NCI-H2081 treated with DMSO at 0.1 percent for 48 hours (cell line): ENCODE measurements around the gene LZTFL1.
A peak's percentile ranks its signal among the peaks of the same experiment; 100 is the strongest.

Experiments
- DNase-seq: peaks from one replicate; lab custom pipeline; 2025; lab: John Stamatoyannopoulos, UW

The LZTFL1 gene

DNA sequence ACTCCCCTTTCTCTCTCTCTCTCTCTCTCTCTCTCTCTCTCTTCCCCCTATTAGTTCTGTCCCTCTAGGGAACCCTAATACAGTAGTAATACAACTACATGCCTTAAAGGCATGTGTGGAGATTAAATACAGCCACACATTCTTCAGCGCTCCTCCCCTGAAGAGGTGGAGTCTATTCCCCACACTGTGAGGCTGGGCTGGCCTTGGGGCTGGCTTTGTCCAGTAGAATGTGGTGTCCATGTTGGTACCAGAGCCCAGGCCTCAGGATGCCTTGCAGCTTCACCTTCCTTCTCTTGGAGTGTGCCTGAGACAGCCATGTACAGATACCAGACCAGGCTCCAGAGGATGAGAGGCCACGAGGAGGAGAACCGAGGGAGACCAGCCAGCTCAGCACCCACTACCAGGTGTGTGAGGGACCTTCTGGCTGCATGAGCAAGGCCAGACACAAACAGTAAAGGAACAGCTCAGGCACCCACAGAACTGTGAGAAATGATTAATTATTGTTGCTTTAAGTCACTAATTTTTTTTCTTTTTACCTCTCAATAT is 56.2 kb downstream of the LZTFL1 start:
- no peak for DNase-seq

DNA sequence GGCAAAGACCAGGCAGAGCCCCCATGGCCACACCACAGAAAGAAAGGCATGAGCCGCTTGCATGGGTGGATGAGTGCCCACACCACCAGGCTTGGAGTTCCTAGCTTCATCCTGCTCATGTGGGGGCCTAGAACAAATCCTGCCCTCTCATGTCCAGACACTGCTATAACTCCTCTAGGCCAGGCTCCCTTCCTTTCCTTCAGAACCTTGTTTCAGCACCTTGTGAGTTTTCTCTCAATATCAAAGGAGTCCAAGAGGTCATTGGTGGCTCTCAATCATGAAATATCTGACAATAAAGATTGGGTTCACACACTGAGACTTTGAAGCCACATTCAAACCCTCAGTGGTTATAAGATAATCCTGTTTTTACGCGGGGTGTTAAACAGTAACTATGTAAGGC is 58.3 kb downstream of the LZTFL1 start:
- DNase-seq: no peak

DNA sequence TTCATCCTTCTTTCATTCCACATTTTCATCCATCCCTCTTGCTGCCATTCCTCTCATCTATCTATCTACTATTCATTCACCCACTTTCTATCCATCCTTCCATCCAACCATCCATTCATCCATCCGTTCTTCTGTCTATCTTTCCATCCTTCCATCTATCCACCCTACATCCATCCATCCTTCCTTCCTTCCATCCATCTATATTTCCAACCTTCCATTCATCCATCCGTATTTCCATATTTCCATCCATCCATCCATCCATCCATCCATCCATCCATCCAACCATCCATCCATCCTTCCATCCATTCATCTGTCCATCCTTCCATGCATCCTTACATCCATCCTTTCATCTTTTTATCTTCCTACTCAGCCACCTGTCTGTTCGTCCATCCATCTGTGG is 59.5 kb downstream of the LZTFL1 start:
- no peak for DNase-seq

DNA sequence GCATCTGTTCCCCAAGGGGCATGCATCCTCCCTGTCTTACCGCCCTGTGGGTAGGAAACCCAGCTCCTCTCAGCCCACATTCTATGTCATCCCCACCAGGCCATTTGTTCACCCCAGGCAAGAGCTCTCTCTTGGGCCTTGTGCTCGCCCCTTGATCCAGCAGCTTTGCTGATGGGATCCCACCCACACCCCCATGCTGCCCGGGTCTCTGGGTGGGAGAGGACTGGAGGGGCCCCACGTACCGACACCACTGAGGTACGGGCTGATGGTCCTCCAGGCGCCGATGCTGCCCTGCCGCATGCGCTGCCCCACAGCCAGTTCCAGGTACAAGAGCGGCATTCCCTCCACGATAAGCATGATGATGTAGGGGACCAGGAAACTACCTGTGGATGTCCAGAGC is 60.1 kb downstream of the LZTFL1 start:
- no peak for DNase-seq

DNA sequence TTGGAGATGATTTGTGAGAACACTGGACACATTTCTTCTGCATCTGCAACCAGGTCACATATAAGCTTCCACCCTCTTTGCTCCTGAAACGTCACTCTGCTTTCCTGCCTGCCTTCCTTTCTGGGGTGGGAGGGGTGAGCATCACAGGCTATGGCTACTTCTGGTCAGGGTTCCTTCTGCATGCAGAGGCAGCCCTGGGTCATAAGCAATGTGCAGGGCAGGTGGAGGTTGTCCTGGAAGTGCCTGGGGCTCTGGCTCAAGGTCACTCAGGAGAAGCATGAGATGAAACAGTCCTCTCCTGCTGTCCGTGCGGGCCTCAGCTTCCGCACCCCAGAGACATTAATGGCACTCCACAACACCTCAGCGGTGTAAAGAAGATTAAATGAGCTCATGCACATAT is 60.6 kb downstream of the LZTFL1 start:
- no peak for DNase-seq

DNA sequence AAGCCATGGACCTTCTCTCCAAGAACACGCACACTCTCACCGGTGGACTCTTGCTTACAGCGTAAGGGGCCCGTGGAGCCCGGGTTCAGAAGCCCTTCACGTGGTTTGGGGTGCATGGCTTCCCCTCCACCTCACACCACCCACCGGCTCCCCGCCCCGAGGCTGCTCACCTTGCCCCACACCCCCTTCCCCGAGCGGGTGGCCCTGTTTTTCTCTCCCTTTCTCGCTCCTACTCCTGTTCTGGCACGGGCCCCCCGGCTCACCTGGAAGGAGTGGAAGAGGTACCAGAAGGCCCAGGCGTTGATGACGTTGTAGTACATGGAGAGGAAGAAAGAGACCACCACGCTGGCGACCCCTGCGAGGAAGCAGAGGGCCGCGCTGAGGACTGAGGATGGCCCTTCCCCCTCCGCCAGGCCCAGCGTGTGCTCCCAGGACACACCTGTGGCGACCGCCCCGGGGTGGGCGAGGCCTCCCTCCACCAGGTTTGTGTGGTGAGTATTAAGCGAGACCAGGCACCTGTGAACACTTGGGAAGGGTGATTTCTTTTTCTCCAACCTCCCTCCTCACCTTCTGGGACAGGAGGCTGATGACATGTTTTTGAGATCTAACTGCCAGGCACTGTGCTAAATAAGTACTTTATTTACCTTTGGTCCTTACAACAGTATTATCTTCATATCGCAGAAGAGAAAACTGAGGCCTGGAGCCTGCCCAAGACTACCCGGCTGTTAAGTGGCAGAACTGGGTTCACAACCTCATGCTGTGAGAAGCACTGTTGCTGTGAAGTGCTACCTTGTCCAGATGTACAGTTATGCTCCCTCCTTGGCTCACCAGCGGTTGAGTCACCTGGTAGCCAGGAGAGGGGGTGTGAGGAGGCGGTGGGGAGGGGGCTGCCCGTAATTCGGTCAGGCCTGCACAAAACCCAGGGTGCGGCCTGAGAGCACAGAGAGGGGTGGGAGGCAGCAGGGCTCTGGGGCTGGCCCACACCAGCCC is 61.9 kb downstream of the LZTFL1 start:
- no peak for DNase-seq

DNA sequence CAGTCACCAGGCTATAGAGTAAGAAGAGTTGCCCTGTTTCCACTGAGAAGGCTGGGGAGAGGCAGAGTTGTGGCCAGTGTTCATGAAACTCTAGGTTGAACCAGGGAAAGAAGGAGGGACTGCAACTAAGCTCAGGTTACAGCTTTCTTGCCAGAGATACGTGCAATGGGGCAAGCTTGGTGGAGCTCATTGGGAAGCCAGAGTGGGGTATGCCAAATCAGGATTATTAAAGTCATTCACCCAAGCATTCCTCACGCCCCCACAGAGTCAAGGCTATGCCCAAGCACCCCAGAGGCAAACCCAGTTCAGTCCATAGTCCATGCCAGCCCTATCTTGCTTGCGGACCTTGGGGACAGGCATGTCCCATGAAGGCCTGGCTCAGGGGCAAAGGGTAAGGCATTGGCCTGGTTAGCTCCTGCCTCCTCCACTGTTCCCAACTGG is 63.1 kb downstream of the LZTFL1 start:
- DNase-seq: no peak

DNA sequence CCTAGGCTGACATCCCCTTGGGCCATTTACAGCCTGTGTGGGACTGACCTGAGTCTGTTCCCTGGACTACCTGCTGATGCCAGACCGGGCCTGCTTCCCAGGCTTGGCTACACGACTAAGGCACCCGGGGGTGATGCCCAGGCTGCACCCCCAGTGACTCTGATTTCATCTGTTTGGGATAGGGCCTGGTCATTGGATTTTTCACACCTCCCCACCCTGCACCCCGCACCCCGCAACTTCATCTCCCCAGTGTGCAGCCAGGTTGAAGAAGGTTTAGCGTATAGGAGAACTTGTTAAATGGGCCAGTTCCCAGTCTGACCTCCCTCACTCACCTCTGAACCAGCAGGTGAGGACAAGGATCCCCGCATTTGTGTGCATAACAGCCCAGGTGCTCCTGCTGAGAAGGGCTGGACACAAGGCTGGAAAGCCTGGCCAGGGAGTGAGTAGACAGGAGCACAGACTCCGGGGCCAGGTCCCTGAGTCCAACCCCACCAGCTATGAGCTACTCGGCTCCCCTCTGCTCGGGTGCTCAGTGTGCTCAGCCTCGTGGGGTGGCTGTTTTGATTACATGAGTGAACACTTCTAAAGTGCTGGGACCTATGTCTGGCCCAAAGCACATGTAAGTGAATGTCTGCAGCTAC is 64.1 kb downstream of the LZTFL1 start:
- DNase-seq: no peak

DNA sequence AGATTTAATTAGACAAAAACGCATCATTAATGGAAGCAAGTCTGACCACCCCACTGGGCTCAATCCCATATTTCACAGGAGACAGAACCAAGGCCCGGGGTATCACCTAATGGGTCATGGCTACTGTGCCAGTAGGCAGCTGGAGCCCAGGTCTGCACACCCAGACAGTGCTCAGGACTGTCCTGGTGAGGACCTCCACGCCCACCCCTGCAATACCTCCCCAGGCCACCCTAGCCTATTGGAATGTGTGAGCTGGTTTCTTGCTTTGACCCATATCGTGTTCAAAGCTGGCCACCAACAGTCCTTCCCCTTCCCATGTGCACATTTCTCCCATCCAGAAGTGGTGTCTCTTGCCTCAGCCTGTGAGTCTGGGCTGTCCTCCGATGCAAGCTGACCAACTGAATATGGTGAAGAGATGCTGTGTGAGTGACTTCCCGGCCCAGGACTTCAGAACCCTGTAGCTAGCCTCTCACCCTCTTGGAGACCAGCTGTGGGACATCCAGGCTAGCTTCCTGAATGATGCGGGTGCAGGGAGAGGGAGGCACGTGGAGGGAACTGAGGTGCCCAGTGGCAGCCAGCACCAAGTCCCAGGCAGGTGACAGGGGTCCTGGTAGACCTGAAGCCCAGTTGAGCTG is 64.7 kb downstream of the LZTFL1 start:
- no peak for DNase-seq

DNA sequence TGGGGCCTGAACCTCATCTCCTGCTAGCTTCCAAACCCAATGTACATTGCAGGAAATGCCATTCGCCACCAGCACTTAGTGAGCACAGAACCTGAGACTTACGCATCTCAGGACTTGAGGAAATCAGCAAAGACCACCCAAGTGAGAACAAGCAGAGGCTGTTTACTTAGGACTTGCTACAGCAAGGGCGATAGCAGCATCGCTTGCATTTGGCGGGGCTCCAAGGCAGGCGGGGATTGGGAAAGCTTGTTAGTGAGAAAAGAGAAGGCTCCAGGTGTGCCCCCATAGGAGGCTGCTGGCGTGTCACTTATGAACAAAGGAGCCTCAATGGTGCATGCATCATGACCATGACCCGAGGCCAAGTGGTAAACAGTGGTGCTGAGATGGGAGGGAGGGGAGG is 65.3 kb downstream of the LZTFL1 start:
- peak; percentile 63 for DNase-seq

DNA sequence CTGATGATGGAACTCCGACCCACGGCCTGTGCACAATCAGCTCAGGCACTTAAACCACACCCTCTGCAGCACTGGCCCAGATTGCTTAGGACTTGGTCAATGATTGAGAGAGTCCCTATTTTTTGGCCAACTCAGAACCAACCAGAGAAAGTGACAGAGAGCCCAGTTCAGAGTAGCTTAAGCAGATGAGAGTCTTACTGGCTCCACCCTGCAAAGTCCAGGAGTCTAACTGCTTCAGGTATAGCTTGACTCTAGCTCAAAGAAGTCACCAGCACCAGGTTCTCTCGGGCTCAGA is 65.7 kb downstream of the LZTFL1 start:
- DNase-seq: no peak

DNA sequence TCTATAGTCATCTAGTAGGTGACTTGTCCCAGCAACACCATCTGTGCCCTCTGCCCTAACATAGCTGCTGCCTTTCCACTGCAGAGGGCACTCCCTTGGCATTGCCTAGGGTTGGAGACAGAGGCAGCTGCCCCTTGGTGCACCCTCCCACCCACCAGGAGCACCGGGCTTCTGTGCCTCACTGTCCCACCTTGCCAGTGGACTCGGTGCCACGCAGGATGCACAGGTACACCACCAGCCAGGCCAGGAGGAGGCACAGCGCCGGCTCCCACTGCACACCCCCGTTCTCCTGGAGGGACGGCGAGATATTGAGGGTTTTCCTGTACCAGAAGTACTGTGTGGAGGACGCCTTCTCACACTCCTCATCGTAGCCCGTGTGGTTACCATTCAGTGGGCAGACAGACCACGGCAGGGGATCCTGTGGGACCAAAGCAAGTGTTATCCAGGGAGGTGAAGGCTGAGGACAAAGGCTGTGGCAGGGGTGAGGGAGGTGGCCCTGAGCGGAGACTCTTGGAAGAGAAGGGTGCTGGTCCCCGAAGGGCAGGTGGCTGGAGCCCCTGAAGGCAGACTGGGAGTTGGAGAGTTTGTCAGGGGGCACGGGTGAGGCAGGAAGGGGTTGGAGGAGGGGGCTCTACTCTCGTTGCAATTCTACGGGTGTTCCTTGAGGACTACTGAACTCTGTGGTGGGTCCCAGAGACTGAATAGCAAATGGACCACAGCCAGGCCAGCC is 66.2 kb downstream of the LZTFL1 start:
- DNase-seq: no peak

DNA sequence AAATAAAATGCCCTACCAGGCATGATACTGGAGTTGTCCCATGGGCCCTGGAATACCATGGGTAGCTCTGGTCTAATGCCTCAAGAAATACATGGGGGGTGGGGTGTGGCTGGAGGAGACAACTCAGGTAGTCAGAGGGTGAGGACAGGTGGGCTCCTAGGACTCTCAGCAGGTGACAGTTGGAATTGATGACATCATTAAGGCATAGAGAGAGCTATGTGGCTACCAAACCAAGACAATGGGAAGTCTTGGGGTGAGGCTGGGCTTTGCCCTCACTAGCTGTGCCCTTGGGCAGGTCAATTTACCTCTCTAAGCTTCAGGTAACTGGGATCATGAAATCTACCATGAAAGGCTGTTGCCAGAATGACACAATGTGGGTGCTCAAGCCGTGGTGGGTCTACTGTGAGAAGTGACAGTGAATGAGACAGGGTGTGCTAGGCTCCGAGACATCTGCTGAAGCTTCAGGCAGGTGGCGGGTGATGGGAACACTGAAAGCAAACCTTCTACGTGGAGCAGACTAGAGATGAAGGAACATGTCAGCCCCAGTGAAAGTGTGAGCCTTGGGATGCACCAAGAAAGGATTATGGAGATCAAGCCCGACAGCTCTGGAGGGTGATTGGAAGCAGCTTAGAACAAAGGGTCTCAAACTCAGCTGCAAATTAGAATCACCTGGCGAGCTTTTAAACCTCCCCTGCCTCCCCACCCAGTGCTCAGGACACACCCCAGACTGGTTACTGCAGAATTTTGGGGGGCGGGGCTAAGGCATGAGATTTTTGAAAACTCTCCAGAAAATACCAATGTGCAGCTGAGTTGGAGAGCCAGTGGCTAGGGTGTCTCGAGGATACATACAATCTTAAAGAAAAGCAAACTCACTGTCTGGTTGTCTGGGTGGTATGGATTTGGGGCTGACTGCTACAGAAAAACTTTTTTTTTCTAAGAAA is 67.1 kb downstream of the LZTFL1 start:
- no peak for DNase-seq

DNA sequence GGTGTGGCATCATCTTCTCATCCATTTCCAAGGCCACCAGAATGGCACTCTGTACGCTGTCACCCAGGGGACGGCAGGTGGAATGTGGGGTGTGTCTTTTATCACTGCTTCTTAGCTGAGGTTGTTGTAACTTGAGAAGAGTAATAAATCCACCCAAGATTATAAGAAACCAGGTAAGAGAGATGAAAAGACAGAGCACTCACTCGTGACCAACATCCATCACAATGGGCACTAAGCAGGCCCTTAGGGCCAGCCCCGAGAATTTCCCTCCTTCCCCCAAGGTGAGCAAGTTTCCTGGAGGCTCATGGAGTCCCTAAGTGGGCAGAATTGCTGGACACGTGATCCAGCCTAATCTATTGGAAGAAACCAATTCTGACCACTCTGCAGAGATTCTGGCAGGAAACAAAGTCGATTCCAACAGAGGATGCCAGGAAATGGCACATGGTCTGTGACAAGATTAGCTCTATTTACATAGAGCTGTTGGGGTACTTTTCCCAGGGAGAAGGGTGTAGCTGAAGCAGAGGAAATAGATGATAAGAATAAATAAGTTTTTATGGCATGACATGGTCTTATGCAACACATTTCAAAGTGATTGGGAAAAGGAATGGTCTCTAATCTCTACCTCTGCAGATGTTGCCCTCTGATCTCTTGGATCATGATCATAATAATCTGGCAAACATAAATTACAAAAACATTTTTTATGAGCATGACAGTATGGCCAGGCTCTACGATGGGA is 68.0 kb downstream of the LZTFL1 start:
- DNase-seq: no peak
